EH (cell line): ENCODE measurements around the gene LPP.
"Not testable (repeated sequence)": the region's sequence is repeated elsewhere in the genome, so short reads cannot be mapped to it uniquely, and the experiment has no call there.

Source experiments
- DNase-seq: peaks from one replicate; pipeline ENCODE4 v3.0.0-alpha.2; 2015; ENCODE audit warnings: low read depth

The LPP gene

GRCh38 chr3:188435266-188435665, 281.3 kb downstream of the LPP start:
- no peak for DNase-seq

- DNase-seq = no peak
Observed at GRCh38 chr3:188437926-188438325, 284.0 kb downstream of the LPP start.

GRCh38 chr3:188439080-188439479, 285.1 kb downstream of the LPP start:
- peak; percentile 25 for DNase-seq

- no peak for DNase-seq
Observed at GRCh38 chr3:188440340-188440972, 286.5 kb downstream of the LPP start.

- DNase-seq = no peak
Observed at GRCh38 chr3:188442430-188442829, 288.5 kb downstream of the LPP start.

GRCh38 chr3:188445175-188445574, 291.2 kb downstream of the LPP start:
- not testable (repeated sequence) for DNase-seq

- no peak for DNase-seq
Observed at GRCh38 chr3:188446014-188446413, 292.1 kb downstream of the LPP start.

GRCh38 chr3:188446766-188447165, 292.8 kb downstream of the LPP start:
- no peak for DNase-seq

GRCh38 chr3:188448813-188449212, 294.9 kb downstream of the LPP start:
- DNase-seq = no peak

- no peak for DNase-seq
Observed at GRCh38 chr3:188449421-188449820, 295.5 kb downstream of the LPP start.

- no peak for DNase-seq
Observed at GRCh38 chr3:188452158-188452772, 298.3 kb downstream of the LPP start.

GRCh38 chr3:188453431-188454384, 299.8 kb downstream of the LPP start:
- DNase-seq = no peak

GRCh38 chr3:188455748-188456147, 301.8 kb downstream of the LPP start:
- peak; percentile 61 for DNase-seq

GRCh38 chr3:188458756-188459155, 304.8 kb downstream of the LPP start:
- DNase-seq = peak; percentile 42

- peak; percentile 54 for DNase-seq
Observed at GRCh38 chr3:188465311-188465710, 311.4 kb downstream of the LPP start.

GRCh38 chr3:188468196-188468595, 314.2 kb downstream of the LPP start:
- DNase-seq = peak; percentile 61

GRCh38 chr3:188468662-188469061, 314.7 kb downstream of the LPP start:
- peak; percentile 40 for DNase-seq

GRCh38 chr3:188469228-188469885, 315.4 kb downstream of the LPP start:
- peak; percentile 33 for DNase-seq

GRCh38 chr3:188470508-188471130, 316.7 kb downstream of the LPP start:
- no peak for DNase-seq

GRCh38 chr3:188471723-188472122, 317.8 kb downstream of the LPP start:
- no peak for DNase-seq

- DNase-seq = peak; percentile 67
Observed at GRCh38 chr3:188472336-188472735, 318.4 kb downstream of the LPP start.

GRCh38 chr3:188473045-188473444, 319.1 kb downstream of the LPP start:
- DNase-seq = no peak
